Astrocyte (in vitro differentiated cells and primary cell): Measurements from ENCODE around the gene ATP6V1F. TPM values are rescaled to one million over a fixed set of nuclear protein-coding genes. Genes with fewer than 3 reads are reported as not detected.

ENCODE experiments used
- DNase-seq: peaks from one replicate; pipeline ENCODE4 v3.0.0-alpha.2; 2010; ENCODE audit warnings: low read depth
- FAIRE-seq: peaks from 2 replicates; lab custom pipeline; 2011; peaks lifted over from hg19 to GRCh38; lab: Jason Lieb, UNC
- H2AFZ ChIP-seq: 2 replicates; pipeline ENCODE4 v1.6.0; 2012; ENCODE audit warnings: low read depth, low read length, inconsistent platforms
- H3K27ac ChIP-seq: 2 replicates; pipeline ENCODE4 v1.5.1; 2011; ENCODE audit warnings: low read depth, low read length, inconsistent platforms
- H3K27me3 ChIP-seq: 2 replicates; pipeline ENCODE4 v1.6.0; 2011; ENCODE audit warnings: low read length, inconsistent platforms; ENCODE audit not compliant: insufficient read depth
- H3K36me3 ChIP-seq: 2 replicates; pipeline ENCODE4 v1.5.1; 2011; ENCODE audit warnings: low read length, inconsistent platforms; ENCODE audit not compliant: insufficient read depth
- H3K4me1 ChIP-seq: 2 replicates; pipeline ENCODE4 v1.5.1; 2011; ENCODE audit warnings: low read length, inconsistent platforms; ENCODE audit not compliant: insufficient read depth
- H3K4me2 ChIP-seq: 2 replicates; pipeline ENCODE4 v1.6.0; 2012; ENCODE audit warnings: low read length, inconsistent platforms
- H3K4me3 ChIP-seq: 2 replicates; pipeline ENCODE4 v1.5.1; 2011; ENCODE audit warnings: low read depth, mild to moderate bottlenecking, low read length, inconsistent platforms; ENCODE audit not compliant: insufficient read depth
- H3K79me2 ChIP-seq: 2 replicates; pipeline ENCODE4 v1.6.0; 2012; ENCODE audit warnings: mild to moderate bottlenecking, low read length, inconsistent platforms; ENCODE audit not compliant: insufficient read depth
- H3K9ac ChIP-seq: 2 replicates; pipeline ENCODE4 v1.6.0; 2012; ENCODE audit warnings: mild to moderate bottlenecking, low read length, inconsistent platforms
- H3K9me3 ChIP-seq: 2 replicates; pipeline ENCODE4 v1.5.1; 2012; ENCODE audit warnings: low read depth, mild to moderate bottlenecking, low read length, inconsistent platforms; ENCODE audit not compliant: insufficient read depth
- H4K20me1 ChIP-seq: 2 replicates; pipeline ENCODE4 v1.6.0; 2012; ENCODE audit warnings: low read length, inconsistent platforms; ENCODE audit not compliant: insufficient read depth
- H3K27ac Mint-ChIP-seq: one replicate; pipeline ENCODE4 v1.8.0; 2021; ENCODE audit warnings: mild to moderate bottlenecking, mixed read lengths; ENCODE audit not compliant: unreplicated experiment
- H3K27me3 Mint-ChIP-seq: one replicate; pipeline ENCODE4 v1.8.0; 2021; ENCODE audit warnings: low read depth, mixed read lengths; ENCODE audit not compliant: unreplicated experiment
- H3K36me3 Mint-ChIP-seq: one replicate; pipeline ENCODE4 v1.8.0; 2021; ENCODE audit warnings: low read depth, mixed read lengths; ENCODE audit not compliant: unreplicated experiment
- H3K4me1 Mint-ChIP-seq: one replicate; pipeline ENCODE4 v1.8.0; 2021; ENCODE audit warnings: low read depth, mixed read lengths; ENCODE audit not compliant: unreplicated experiment
- H3K4me3 Mint-ChIP-seq: one replicate; pipeline ENCODE4 v1.8.0; 2021; ENCODE audit warnings: mild to moderate bottlenecking, moderate library complexity, mixed read lengths; ENCODE audit not compliant: unreplicated experiment
- H3K9me3 Mint-ChIP-seq: one replicate; pipeline ENCODE4 v1.8.0; 2021; ENCODE audit warnings: mild to moderate bottlenecking, mixed read lengths; ENCODE audit not compliant: unreplicated experiment
- CTCF ChIP-seq: IDR thresholded peaks from 2 replicates; pipeline ENCODE4 v1.5.1; 2011; ENCODE audit warnings: low read depth, mild to moderate bottlenecking, inconsistent platforms, low read length, moderate library complexity; ENCODE audit not compliant: insufficient read depth
- EZH2 ChIP-seq: IDR thresholded peaks from 2 replicates; pipeline ENCODE4 v1.6.1; 2012; ENCODE audit warnings: mild to moderate bottlenecking, low read length, inconsistent platforms; ENCODE audit not compliant: insufficient read depth
- total RNA-seq: library from RNA; stranded (reverse); gene quantifications from 2 replicates; pipeline ENCODE4 v1.2.1, GENCODE V29; 2021

The ATP6V1F gene
- total RNA-seq, 1 donor from 2014 or later, result 193 TPM

GRCh38 chr7:128878226-128879105 lies 15.8 kb downstream of the ATP6V1F start:
- no peaks in the 10 kb centered on the region for H3K9me3 Mint-ChIP-seq
- FAIRE-seq, result no peak
- no peak overlapping the region for H3K4me3 Mint-ChIP-seq

GRCh38 chr7:128879461-128879938 lies 16.8 kb downstream of the ATP6V1F start:
- no peaks in the 10 kb centered on the region for H3K4me1 ChIP-seq
- H3K9me3 ChIP-seq, result no peaks in the 10 kb centered on the region
- no peak overlapping the region for H3K4me3 Mint-ChIP-seq
- H3K36me3 Mint-ChIP-seq, result no peaks in the 10 kb centered on the region
- H4K20me1 ChIP-seq, result no peaks in the 10 kb centered on the region
- no peak for TF ChIP-seq CTCF
- TF ChIP-seq EZH2, result no peak
- no peaks in the 10 kb centered on the region for H3K79me2 ChIP-seq
- H3K9me3 Mint-ChIP-seq, result no peaks in the 10 kb centered on the region
- H3K9ac ChIP-seq, result no peak overlapping the region
- peaks cover 37% of the 10 kb centered on the region for H3K27me3 Mint-ChIP-seq
- H2AFZ ChIP-seq, result no peak overlapping the region
- H3K4me1 Mint-ChIP-seq, result no peaks in the 10 kb centered on the region
- FAIRE-seq (no peak), DNase-seq (no peak)
- no peak overlapping the region for H3K4me3 ChIP-seq
- H3K27ac Mint-ChIP-seq, result no peak overlapping the region
- no peaks in the 10 kb centered on the region for H3K36me3 ChIP-seq
- H3K4me2 ChIP-seq, result peak overlapping the region; percentile 37
- H3K27me3 ChIP-seq, result no peaks in the 10 kb centered on the region
- H3K27ac ChIP-seq, result no peak overlapping the region

More at GRCh38 chr7:128878226-128879105, 15.8 kb downstream of the ATP6V1F start:
- H3K4me2 ChIP-seq, result no peak overlapping the region
- H3K27me3 ChIP-seq, result no peaks in the 10 kb centered on the region
- H3K9me3 ChIP-seq, result no peaks in the 10 kb centered on the region
- H2AFZ ChIP-seq, result no peak overlapping the region
- H3K27ac ChIP-seq, result no peak overlapping the region
- no peaks in the 10 kb centered on the region for H3K36me3 ChIP-seq
- no peaks in the 10 kb centered on the region for H3K79me2 ChIP-seq
- no peaks in the 10 kb centered on the region for H3K36me3 Mint-ChIP-seq
- H4K20me1 ChIP-seq, result no peaks in the 10 kb centered on the region
- no peaks in the 10 kb centered on the region for H3K4me1 Mint-ChIP-seq
- DNase-seq, result no peak
- H3K9ac ChIP-seq, result no peak overlapping the region
- H3K27ac Mint-ChIP-seq, result no peak overlapping the region
- TF ChIP-seq CTCF (no peak), EZH2 (no peak)
- no peaks in the 10 kb centered on the region for H3K4me1 ChIP-seq
- H3K27me3 Mint-ChIP-seq, result peaks cover 35% of the 10 kb centered on the region
- H3K4me3 ChIP-seq, result no peak overlapping the region
